Right lung (tissue), 5 donors: ENCODE data around the gene LEMD2. TPM values are rescaled to one million over a fixed set of nuclear protein-coding genes. Genes with fewer than 3 reads are reported as not detected.

Source experiments
- DNase-seq, 2 donors: peaks; one replicate each; pipeline ENCODE4 v3.0.0-alpha.2; 2013
- polyA plus RNA-seq, 5 donors: library from polyadenylated mRNA; unstranded; fragments of 120-200 nt; gene quantifications; one replicate each; pipeline versions ENCODE4 v1.2.1 to v1.2.3, GENCODE V29; 2013; ENCODE audit warnings: inconsistent platforms in 1 of 5, low replicate concordance in 1 of 5; ENCODE audit not compliant: insufficient read length in 5 of 5, insufficient read depth in 1 of 5

LEMD2 gene
- polyA plus RNA-seq, 5 donors, result 66.0 to 80.1 (median 68.1) TPM

GRCh38 chr6:33776764-33777163, 12.2 kb downstream of the LEMD2 start:
- DNase-seq, result no peak

DNA sequence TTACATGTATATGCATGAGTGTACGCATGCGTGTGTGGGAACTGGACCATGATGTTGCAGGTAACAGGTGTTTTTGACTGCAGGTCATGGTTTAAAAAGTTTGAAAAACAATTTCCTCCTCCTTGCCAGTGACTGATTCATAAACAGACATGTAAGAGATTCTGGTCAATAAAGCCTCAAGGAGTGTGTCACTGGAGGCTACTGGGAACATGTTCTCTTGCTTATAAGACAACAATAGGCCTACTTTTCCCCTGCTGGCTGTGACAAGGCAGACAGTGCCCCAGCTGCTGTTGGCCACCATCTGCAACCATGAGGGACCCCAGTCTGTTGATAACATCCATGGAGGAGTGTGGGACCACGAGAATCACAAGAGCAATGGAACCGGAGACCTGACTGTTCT, 12.7 kb downstream of the LEMD2 start:
- DNase-seq, result no peak

DNA sequence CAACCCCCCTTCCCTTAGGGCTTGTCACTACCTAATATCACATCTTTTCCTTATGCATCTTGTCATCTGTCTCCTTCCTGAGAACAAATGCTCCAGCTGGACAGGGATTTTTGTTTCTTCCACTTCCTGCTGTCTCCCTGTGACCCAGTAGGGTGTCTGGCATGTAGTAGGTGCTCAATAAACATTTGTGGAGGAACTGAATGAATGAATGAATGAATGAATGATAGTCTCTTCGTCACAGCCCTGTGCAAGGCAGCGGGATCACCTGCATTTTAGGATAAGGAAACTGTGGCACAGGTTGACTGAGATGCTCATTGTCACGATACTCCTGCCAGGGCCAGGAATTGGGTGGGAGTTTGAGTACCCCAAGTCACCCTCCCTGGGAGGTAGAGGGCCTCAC, 14.2 kb downstream of the LEMD2 start:
- DNase-seq, result no peak

DNA sequence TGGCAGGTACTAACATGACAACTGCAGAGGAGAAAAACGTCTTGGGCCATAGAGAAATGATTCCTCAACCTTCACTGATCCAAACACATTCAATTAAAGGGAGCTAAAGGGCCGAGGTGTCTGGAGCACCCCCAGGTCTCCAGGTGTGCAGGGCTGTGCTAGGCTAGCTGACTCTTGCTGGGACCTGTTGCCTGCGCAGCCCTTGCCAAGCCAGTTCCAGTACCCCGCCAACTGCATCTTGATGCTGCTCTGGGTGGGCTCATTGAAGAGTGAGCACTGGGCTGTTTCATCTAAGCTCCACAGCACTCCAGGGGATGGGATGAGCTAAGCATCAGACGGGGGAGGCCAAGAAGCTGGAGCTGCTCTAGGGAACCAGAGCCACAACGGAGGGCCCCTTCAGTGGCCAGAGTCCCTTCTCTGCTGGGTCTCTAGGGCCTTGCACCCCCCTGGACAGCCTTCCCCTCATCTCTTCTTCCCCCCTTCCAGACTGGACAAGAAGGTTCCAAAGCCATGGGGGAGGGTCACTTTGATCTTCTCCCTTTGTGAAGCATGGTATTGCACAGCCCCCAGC, 15.9 kb downstream of the LEMD2 start:
- no peak for DNase-seq

GRCh38 chr6:33772082-33772830, 16.7 kb downstream of the LEMD2 start:
- no peak for DNase-seq

- DNase-seq, result peak; percentile 89 to 91
Measured at GRCh38 chr6:33771146-33772081, 17.5 kb downstream of the LEMD2 start.

GRCh38 chr6:33770833-33771145, 18.1 kb downstream of the LEMD2 start:
- no peak for DNase-seq

DNA sequence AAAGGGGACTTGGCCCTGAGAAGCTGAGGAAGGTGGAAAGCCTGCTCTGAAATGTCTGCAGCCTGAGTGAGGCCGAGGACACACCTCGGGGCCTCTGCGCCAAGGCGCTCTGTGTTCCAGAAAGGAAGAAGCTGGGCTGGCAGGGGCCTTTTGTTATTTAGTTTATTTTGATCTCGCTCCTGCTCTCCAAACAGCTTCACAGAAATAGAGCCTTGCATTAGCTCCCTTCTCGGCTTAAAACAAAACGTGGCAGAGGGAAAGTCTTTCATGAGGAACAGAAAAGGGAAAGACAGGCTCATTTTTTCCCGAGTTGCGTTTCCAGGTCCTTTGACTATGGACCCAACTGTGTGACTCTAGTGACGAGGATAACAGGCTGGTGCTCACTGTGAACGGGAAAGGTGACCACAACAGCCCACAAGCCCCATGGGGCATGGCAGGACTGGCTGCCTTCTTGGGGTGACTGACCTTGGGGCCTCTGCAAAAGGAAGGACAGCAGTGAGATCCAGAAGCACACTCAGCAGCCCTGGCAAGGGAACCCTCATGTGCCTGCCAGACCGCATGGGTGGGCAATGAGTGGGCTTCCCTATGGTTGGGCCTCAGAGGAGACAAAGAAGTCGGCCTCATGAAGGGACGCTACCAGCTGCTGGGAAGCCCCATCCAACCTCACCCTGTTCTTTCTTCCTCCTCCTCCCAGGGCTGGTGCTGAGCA, 18.7 kb downstream of the LEMD2 start:
- no peak for DNase-seq

GRCh38 chr6:33769248-33769821, 19.6 kb downstream of the LEMD2 start:
- no peak for DNase-seq

- DNase-seq, result peak in 1 of 2 donors; percentile 73
Measured at GRCh38 chr6:33768644-33769120, 20.2 kb downstream of the LEMD2 start.

DNA sequence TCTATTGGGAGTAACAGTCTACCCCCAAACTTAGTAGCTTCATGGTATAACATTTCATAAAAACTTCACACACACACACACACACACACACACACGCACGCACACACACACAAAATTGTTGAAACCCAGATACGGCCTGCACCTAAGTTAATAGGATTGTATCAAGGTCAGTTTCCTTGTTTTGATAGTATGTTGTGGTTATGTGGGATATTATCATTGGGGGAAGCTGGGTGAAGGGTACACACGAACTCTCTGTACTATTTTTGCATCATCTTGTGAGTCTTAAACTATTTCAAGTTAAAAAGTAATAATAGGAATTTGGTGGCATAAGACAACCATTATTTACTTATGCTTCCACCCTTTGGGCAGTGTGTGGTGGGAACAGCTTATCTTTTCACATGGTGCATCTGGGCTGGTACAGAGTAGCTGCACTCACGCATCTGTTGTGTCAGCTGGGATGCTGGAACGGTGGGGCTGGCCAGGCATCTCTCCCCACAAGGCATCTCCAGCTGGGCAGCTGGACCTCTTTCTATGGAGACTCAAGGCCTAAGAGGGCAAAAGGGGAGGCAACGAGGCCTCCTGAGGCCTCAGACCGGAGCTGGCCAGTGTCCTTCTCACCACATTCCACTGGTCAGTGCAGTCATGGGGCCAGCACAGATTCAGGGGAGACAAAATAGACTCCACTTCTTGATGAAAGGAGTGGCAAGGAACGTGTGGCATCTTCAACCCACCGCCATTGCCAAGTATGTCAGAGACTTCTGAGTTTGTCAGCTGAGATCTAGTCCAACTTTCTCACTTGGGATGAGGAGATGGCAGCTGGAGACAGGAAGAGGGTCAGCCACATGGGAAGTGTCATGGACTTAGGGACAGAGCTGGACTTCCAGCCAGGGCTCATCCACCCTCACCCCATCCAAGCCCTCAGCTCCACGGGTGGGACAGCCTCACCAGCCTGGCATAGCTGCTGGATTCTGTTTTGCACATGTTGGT, 21.7 kb downstream of the LEMD2 start:
- no peak for DNase-seq

- no peak for DNase-seq
Measured at GRCh38 chr6:33765368-33765767, 23.6 kb downstream of the LEMD2 start.

- no peak for DNase-seq
Measured at GRCh38 chr6:33764036-33764435, 24.9 kb downstream of the LEMD2 start.

GRCh38 chr6:33763483-33763882, 25.4 kb downstream of the LEMD2 start:
- no peak for DNase-seq

DNA sequence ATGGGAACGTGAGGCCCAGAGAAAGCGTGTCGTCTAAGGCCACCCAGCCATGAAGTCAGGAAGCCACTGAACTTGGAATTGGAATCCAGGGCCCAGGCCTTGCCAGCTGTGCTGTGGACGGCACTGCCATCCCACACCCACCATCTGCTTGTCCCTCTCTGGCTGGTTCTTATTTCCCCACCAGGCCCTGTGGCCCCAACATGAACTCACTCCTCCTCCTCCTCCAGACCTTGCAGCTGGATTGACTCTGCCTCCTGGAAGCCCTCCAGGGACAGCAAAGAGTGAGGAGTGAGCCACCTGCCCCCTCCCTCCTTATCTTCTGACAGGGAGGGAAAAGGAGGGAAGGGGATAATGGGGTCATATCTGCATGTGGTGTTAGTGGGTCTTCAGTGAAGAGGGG, 26.2 kb downstream of the LEMD2 start:
- no peak for DNase-seq

DNA sequence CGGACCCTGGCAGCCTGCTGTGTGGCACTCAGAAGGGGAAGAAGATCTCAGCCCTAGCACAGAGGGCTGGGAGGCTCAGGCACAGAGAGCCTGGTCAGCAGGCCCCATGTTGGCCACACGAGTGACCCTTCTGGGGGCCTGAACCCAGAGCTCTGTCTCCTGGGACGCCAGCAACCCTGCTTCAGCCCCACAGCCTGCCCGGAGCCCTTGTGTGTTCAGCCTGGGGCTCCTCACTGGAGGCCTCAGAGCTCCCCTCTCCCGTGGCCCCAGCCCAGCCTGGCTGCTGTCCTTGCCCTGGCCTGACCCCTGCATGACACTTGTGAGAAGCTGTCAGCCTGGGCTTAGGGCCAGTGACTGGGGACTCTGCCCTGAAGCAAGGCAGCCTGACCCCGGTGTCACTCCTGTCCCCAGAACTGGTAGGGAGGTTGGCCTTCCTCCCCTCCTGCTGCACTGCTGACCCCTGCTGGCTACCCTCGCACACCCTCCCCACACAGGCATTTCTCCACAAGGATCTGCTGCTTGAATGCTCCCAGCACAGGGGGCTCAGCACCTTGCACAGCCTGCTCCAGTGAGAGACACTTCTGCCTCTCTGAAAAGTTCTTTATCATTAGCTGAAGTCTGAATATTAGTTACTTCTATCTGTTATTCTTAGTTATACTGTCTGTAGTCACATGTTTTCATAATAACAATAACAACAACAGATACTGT, 26.9 kb downstream of the LEMD2 start:
- no peak for DNase-seq

DNA sequence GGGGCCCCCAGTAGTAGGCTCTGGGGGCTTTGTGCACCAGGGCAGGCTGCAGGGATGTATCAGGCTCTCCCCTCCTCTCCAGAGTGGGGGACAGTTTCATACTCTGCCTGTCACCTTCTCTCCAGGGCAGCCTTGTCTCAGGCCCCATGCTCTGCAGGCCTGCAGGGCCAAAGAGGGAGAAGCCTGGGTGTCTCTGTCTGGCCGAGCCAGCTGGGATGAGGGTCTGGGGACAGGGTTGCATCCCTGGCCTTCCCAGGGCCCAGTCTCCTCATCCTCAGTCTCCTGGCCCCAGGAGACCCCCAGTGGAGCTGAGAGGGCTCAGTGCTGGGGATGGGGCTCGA, 27.4 kb downstream of the LEMD2 start:
- DNase-seq, result no peak

DNA sequence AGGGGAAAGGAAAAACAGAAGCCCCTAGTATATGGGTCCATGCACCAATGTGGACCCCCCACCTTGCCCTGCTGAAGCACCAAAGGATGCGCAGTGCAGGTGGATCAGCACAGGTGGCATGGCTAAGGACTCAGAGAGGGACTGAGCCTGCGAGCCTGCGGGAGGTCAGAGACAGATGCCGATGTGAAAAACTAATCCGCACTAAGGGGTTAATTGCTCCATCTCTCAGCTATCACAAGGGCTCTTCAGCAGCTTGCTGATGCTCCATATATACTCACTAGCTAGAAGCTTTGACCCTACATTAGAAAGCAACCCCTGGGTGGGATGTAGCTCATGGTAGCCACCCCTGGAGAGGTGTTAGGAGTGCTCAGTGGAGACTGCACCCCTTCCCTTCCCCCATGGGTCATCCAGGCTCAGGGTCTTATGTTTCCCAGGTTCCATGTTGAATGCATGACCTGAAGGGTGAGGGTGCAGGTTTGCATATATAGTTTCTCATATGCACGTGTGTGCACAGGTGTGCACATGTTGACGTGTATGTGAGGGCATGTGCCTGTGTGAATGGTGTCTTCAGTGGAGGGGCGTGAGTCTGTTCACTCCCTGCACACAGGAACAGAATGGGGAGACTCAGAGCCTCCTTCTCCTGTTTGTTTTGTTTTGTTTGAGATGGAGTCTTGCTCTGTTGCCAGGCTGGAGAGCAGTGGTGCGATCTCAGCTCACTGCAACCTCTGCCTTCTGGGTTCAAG, 28.9 kb downstream of the LEMD2 start:
- no peak for DNase-seq

GRCh38 chr6:33758815-33759216, 30.1 kb downstream of the LEMD2 start:
- DNase-seq, result no peak
